GM21390 (cell line): ENCODE data around the gene CDC42EP2.

ENCODE experiments used
- ATAC-seq: cut with Tn5 transposase; IDR thresholded peaks from one replicate; pipeline ENCODE4 v1.9.1; 2021; ENCODE audit not compliant: unreplicated experiment

Gene CDC42EP2

GRCh38 chr11:65355013-65355775, 40.5 kb downstream of the CDC42EP2 start:
- ATAC-seq: peak; percentile 34

DNA sequence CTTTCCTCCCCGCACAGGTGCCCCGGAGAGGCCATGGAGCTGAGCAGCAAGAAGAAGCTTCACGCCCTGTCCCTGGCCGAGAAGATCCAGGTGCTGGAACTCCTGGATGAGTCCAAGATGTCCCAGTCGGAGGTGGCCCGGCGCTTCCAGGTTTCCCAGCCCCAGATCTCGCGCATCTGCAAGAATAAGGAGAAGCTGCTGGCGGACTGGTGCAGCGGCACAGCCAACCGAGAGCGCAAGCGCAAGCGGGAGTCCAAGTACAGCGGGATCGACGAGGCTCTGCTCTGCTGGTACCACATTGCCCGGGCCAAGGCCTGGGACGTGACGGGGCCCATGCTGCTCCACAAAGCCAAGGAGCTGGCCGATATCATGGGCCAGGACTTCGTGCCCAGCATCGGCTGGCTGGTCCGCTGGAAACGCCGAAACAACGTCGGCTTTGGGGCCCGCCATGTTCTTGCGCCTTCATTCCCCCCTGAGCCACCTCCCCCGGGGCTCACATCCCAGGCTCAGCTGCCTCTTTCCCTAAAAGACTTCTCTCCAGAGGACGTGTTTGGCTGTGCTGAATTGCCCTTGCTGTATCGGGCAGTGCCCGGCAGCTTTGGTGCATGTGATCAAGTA, 41.2 kb downstream of the CDC42EP2 start:
- no peak for ATAC-seq

DNA sequence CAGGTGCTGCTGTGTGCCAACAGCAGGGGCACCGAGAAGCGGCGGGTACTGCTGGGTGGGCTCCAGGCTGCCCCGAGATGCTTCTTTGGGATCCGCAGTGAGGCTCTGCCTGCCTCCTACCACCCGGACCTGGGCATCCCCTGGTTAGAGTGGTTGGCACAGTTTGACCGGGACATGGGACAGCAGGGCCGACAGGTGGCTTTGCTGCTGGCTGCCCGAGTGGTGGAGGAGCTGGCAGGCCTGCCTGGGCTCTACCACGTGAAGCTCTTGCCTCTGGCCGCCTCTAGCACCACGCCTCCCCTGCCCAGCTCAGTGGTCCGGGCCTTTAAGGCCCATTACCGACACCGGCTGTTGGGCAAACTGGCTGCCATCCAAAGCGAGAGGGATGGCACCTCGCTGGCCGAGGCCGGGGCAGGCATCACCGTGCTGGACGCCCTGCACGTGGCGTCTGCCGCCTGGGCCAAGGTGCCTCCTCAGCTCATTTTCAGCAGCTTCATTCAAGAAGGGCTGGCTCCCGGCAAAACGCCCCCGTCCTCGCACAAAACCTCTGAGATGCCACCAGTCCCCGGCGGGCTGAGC, 41.8 kb downstream of the CDC42EP2 start:
- no peak for ATAC-seq

GRCh38 chr11:65357856-65358356, 43.2 kb downstream of the CDC42EP2 start:
- ATAC-seq: no peak

GRCh38 chr11:65362320-65362931, 47.8 kb downstream of the CDC42EP2 start:
- no peak for ATAC-seq

DNA sequence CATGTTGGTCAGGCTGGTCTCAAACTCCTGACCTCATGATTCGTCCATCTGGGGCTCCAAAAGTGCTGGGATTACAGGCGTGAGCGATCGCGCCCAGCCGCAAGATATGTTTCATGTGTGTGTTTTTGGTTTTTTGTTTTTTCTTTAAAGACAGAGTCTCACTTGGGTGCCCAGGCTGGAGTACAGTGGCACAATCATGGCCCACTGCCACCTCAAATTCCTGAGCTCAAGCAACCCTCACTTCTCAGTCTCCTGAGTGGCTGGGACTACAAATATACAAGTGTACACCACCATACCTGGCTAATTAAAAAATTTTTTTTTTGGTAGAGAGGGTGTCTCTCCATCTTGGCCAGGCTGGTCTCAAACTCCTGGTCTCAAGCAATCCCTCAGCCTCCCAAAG, 48.3 kb downstream of the CDC42EP2 start:
- ATAC-seq: no peak

- no peak for ATAC-seq
Measured at GRCh38 chr11:65363770-65364169, 49.1 kb downstream of the CDC42EP2 start.

GRCh38 chr11:65366340-65366773, 51.7 kb downstream of the CDC42EP2 start:
- no peak for ATAC-seq

DNA sequence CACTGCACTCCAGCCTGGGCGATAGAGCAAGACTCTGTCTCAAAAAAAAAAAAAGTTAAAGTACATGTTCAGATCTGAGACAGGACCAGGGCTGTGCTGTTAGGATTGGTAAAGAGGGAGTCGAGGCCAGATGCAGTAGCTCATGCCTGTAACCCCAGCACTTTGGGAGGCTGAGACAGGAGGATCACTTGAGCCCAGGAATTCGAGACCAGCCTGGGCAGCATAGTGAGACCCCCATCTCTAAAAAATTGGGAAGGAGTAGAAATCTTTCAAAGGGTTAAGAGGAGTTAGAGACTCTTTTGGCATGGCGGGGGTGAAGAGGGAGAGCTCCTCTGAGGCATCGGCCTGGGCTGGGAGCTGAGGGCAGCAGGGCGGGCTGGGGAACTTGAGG, 56.0 kb downstream of the CDC42EP2 start:
- ATAC-seq: no peak
